Esophagus squamous epithelium (tissue), 4 donors: ENCODE data around the gene NT5DC1.

Experiments
- POLR2A ChIP-seq, 4 donors: fragments of 450-650 bp; IDR thresholded peaks; one replicate each; pipeline ENCODE4 v1.6.1; 2017; ENCODE audit warnings: antibody characterized with exemption in 4 of 4, mild to moderate bottlenecking in 4 of 4, moderate library complexity in 3 of 4
- TF ChIP-seq, protein P1 (sequence below), 6 experiments: fragments of 450-650 bp in 4 of 6; fragments of 200-600 bp in 2 of 6; sonication (generic) in 2 of 6; IDR thresholded peaks; one replicate each; pipeline ENCODE4 v1.5.1; 2016 to 2019; ENCODE audit warnings: antibody characterized with exemption in 6 of 6, mild to moderate bottlenecking in 4 of 6, moderate library complexity in 4 of 6

DNA sequence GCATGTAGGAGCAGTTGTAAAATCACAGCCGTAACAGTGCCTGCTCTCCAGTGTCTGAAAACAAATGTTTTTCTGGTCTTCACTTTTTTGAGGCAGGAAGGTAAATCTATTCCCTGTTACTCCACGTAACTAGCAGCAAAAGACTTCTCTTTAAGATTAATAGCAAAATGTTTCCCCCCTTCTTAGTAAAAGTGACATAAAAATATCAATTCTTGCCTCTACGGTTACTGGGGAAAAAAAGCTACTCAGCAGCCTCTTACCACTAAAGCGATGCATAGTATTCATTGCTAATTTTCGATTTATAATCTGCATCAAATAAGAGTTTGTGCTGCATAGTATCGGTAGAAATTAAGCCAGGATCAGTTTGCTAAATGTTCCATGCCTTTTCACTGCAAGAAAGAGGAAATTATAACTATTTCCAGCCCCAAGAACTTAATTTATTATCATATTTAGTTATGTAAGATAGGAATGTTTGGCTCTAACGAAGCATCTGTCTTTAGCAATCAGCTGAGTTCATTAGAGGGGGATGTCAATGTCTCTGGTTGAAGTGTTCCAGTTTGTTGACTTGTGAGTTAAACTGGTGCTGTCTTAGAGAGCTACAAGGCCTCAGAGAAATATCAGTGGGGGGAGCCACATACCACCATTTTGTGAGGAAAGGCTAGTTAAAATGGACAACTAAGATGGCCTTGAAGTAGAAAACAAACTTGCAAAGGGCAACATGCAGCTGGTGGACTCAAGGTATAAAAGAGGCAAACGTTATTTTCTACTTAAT, 179.7 kb downstream of the NT5DC1 start:
- TF ChIP-seq, protein P1, sequence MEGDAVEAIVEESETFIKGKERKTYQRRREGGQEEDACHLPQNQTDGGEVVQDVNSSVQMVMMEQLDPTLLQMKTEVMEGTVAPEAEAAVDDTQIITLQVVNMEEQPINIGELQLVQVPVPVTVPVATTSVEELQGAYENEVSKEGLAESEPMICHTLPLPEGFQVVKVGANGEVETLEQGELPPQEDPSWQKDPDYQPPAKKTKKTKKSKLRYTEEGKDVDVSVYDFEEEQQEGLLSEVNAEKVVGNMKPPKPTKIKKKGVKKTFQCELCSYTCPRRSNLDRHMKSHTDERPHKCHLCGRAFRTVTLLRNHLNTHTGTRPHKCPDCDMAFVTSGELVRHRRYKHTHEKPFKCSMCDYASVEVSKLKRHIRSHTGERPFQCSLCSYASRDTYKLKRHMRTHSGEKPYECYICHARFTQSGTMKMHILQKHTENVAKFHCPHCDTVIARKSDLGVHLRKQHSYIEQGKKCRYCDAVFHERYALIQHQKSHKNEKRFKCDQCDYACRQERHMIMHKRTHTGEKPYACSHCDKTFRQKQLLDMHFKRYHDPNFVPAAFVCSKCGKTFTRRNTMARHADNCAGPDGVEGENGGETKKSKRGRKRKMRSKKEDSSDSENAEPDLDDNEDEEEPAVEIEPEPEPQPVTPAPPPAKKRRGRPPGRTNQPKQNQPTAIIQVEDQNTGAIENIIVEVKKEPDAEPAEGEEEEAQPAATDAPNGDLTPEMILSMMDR (IDR thresholded peaks at IDR 0.05): no peak
- TF ChIP-seq POLR2A (IDR thresholded peaks at IDR 0.05): no peak
